ENCODE data around the gene HCN2.

The HCN2 gene

DNA sequence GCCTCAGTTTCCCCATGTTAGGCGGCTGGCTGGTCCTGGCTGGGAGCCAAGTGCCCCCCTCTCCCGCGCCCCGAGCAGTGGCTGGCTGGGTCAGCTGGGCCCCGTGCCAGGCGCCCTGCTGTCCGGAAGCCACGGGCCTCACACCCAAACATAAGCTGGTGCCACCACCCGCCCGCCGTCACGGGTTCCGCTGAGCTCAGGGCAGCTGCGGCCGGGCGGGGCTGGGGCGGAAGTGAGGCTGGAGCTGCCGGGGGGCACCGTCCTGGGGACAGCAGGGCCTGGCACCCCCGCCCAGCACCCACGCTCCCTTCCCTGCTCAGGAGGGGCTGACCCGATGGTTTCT, 19.3 kb downstream of the HCN2 start:
- peak overlapping the region; percentile 37 to 74 (median 54); a peak in 20 of 22 replicates for H3K9ac ChIP-seq
- H3K4me2 ChIP-seq: peak overlapping the region; percentile 82 to 98 (median 92)

DNA sequence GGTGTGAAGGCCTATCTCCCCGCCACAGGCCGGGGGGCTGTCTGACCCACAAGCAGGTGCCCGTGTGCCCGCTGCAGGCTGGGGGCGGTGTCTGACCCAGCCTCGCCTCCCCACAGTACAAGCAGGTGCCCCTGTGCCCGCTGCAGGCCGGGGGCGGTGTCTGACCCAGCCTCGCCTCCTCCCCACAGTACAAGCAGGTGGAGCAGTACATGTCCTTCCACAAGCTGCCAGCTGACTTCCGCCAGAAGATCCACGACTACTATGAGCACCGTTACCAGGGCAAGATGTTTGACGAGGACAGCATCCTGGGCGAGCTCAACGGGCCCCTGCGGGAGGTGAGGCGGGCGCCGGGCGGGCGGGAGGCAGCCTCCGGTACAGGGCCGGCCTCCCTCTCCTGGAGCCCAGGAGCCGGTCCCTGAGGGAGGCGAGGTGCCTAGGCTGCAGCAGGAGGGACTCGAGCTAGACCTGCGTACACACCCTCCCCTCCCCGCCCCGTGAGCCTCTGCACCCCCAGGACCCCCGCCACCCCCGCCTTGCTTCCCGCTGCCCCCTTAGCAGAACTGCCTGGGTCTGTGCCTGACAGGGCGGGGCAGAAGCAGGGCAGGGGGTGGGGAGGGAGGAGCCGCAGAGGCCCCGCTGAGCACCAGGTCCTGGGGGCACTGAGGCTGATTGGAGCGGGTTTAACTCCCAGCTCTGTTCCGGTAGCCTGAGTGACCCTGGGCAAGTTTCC, 20.6 kb downstream of the HCN2 start:
- Histone ChIP-seq H3K4me3 (peak overlapping the region; percentile 33 to 68 (median 54); a peak in 19 of 20 replicates), H3K9ac (peak overlapping the region; percentile 66 to 79 (median 75)), H3K4me2 (peak overlapping the region; percentile 82 to 98 (median 93)), H3K4me1 (peaks cover 48 to 60% (median 58%) of the 10 kb centered on the region in 10 experiments), H3K9me3 (replicated peaks in 1 of 11) (no peaks in the 10 kb centered on the region), H3K27ac (peak overlapping the region; percentile 62 to 85 (median 78)), H3K27me3 (no peaks in the 10 kb centered on the region), H3K36me3 (peaks cover 0 to 17% (median 9%) of the 10 kb centered on the region in 11 experiments; a peak in 15 of 22 replicates), H4K20me1 (peaks cover 0 to 13% (median 0%) of the 10 kb centered on the region in 11 experiments; a peak in 6 of 22 replicates)
- no peak for TF ChIP-seq Cebpa-rat (IDR thresholded peaks at IDR 0.05)

More for the DNA sequence above, 19.3 kb downstream of the HCN2 start:
- Histone ChIP-seq H3K27me3 (no peaks in the 10 kb centered on the region), H4K20me1 (peaks cover 0 to 10% (median 0%) of the 10 kb centered on the region in 11 experiments; a peak in 3 of 22 replicates), H3K9me3 (replicated peaks in 1 of 11) (no peaks in the 10 kb centered on the region), H3K27ac (peak overlapping the region; percentile 37 to 81 (median 62)), H3K4me3 (peak overlapping the region in 1 of 10 experiments; percentile 4; a peak in 1 of 20 replicates), H3K36me3 (peaks cover 0 to 5% (median 0%) of the 10 kb centered on the region in 11 experiments; a peak in 5 of 22 replicates), H3K4me1 (peaks cover 48 to 60% (median 58%) of the 10 kb centered on the region in 10 experiments)
- TF ChIP-seq Cebpa-rat (IDR thresholded peaks at IDR 0.05): no peak

DNA sequence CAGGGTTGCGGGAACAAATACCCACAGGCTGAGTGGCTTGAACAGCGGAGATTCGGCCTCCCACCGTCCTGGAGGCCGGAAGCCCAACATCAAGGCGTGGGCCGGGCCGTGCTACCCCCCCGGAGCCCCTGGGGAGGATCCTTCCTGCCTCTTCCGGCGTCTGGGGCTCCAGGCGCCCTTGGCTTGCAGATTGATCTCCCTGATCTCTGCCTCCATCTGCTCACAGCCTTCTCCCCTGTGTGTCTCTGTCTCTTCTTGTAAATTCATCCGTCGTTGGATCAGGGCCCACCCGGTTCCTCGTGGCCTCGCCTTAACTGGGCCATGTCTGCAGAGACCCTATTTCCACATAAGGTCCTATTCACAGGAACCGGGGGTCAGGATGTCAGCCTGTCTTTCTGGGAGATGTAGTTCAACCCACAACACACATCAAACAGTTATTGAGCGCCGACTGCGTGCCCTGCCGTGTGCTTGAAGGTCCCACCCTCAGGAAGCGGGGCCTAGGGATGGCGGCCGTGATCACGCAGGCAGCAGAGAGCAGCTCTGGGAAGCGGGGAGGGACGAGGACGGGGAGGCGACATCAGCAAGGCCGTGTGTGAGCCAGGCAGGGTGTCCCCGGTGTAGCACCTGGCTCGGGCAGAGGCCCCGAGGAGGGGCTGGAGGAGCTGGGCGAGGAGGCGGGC, 21.3 kb downstream of the HCN2 start:
- peak overlapping the region; percentile 82 to 98 (median 92) for H3K4me2 ChIP-seq

DNA sequence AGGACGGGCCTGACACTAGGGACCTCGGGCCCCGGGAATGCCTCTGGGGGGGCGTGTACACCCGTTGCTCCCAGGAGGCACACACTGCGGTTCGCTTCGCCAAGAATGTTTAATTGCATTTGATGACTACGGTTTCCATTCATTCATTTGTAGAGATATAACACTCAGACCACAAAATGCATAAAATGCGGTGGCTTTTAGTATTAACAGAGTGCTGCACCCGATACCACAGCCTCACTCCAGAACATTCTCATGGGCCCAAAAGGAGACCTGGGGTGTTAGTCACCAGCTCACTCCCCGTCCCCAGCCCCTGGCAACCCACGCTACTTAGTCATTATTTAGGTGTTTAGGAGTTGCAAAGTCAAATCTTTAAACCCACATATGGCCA, 21.8 kb downstream of the HCN2 start:
- H3K9ac ChIP-seq: peak overlapping the region; percentile 66 to 79 (median 75); a peak in 21 of 22 replicates
- H3K9me3 ChIP-seq (replicated peaks in 1 of 11): no peaks in the 10 kb centered on the region
- peaks cover 48 to 60% (median 58%) of the 10 kb centered on the region in 10 experiments for H3K4me1 ChIP-seq
- peak overlapping the region; percentile 33 to 68 (median 54); a peak in 16 of 20 replicates for H3K4me3 ChIP-seq
- H3K27me3 ChIP-seq: no peaks in the 10 kb centered on the region
- peak overlapping the region; percentile 40 to 85 (median 78); a peak in 21 of 22 replicates for H3K27ac ChIP-seq
- peak overlapping the region; percentile 82 to 98 (median 92) for H3K4me2 ChIP-seq
- no peak for TF ChIP-seq Cebpa-rat (IDR thresholded peaks at IDR 0.05)
- peaks cover 0 to 18% (median 5%) of the 10 kb centered on the region in 11 experiments; a peak in 9 of 22 replicates for H4K20me1 ChIP-seq
- peaks cover 0 to 21% (median 10%) of the 10 kb centered on the region in 11 experiments; a peak in 15 of 22 replicates for H3K36me3 ChIP-seq

More for the DNA sequence above, 21.3 kb downstream of the HCN2 start:
- Histone ChIP-seq H4K20me1 (peaks cover 0 to 18% (median 5%) of the 10 kb centered on the region in 11 experiments; a peak in 9 of 22 replicates), H3K4me3 (peak overlapping the region; percentile 33 to 68 (median 54); a peak in 19 of 20 replicates), H3K27me3 (no peaks in the 10 kb centered on the region), H3K9me3 (replicated peaks in 1 of 11) (no peaks in the 10 kb centered on the region), H3K9ac (peak overlapping the region; percentile 66 to 79 (median 75)), H3K36me3 (peaks cover 0 to 21% (median 10%) of the 10 kb centered on the region in 11 experiments; a peak in 15 of 22 replicates), H3K4me1 (peaks cover 48 to 60% (median 58%) of the 10 kb centered on the region in 10 experiments), H3K27ac (peak overlapping the region; percentile 40 to 85 (median 78); a peak in 21 of 22 replicates)
- no peak for TF ChIP-seq Cebpa-rat (IDR thresholded peaks at IDR 0.05)

DNA sequence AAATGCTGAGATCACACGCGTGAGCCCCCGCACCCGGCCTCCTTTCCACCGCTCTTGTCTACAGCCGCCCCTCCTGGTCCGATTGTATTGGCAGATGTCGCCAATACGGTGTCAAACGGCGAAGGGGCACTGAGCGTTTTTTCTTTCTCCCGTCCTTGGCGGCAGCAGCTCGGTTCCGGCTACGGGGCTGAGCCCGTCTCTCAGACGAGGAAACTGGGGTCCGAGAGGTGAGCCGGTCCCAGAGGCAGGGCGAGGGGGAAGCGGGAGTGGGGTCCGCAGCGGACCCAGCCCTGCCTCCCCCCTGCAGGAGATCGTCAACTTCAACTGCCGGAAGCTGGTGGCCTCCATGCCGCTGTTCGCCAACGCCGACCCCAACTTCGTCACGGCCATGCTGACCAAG, 23.3 kb downstream of the HCN2 start:
- no peak overlapping the region for H3K4me3 ChIP-seq
- peaks cover under 1 to 28% (median 12%) of the 10 kb centered on the region in 11 experiments; a peak in 19 of 22 replicates for H3K36me3 ChIP-seq
- H3K27me3 ChIP-seq: no peaks in the 10 kb centered on the region
- H3K27ac ChIP-seq: no peak overlapping the region
- no peak overlapping the region for H3K9ac ChIP-seq
- H4K20me1 ChIP-seq: peaks cover 0 to 20% (median 5%) of the 10 kb centered on the region in 11 experiments; a peak in 10 of 22 replicates
- H3K4me1 ChIP-seq: peaks cover 39 to 52% (median 50%) of the 10 kb centered on the region in 10 experiments
- TF ChIP-seq Cebpa-rat (IDR thresholded peaks at IDR 0.05): no peak
- no peaks in the 10 kb centered on the region for H3K9me3 ChIP-seq (replicated peaks in 1 of 11)
- peak overlapping the region in 9 of 11 experiments; percentile 6 to 98 (median 93); a peak in 6 of 22 replicates for H3K4me2 ChIP-seq

DNA sequence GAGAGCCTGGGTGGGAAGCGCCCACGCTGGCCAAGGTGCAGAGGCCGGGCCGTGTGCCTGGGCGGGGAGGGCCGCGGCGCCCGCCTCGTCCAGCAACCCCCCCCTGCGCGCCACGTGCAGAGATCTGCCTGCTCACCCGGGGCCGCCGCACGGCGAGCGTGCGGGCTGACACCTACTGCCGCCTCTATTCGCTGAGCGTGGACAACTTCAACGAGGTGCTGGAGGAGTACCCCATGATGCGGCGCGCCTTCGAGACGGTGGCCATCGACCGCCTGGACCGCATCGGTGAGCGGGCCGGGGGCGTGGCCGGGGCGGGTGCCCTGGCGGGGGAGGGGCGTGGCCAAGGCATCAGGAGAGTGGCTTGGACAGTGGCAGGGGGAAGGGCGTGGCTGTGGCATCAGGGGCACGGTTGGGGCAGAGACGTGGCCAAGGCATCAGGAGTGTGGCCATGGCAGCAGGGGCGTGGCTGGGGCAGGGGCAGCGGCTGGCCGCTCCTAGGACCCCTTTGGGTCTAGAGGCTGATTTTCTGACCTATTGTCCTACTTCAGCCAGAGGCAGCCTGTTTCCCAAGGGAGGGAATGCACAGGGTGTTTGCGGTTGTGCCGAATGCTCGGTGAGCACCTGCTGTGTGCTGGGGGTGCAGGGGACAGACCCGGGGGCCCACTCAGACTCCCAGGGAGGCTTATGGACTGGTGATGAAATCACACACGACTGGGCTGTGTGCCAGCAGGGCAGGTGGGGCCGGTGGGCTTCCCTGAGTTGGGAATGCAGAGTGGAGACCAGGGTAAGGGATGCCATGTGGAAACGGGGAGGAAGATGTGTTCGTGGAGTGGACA, 24.3 kb downstream of the HCN2 start:
- Histone ChIP-seq H3K9me3 (replicated peaks in 1 of 11) (no peaks in the 10 kb centered on the region), H3K4me1 (peaks cover 29 to 42% (median 40%) of the 10 kb centered on the region in 10 experiments), H4K20me1 (peaks cover 0 to 30% (median 5%) of the 10 kb centered on the region in 11 experiments; a peak in 10 of 22 replicates), H3K36me3 (peaks cover 10 to 38% (median 22%) of the 10 kb centered on the region in 11 experiments), H3K9ac (no peak overlapping the region), H3K4me2 (no peak overlapping the region), H3K4me3 (no peak overlapping the region), H3K27ac (no peak overlapping the region), H3K27me3 (no peaks in the 10 kb centered on the region)
- TF ChIP-seq Cebpa-rat (IDR thresholded peaks at IDR 0.05): no peak

DNA sequence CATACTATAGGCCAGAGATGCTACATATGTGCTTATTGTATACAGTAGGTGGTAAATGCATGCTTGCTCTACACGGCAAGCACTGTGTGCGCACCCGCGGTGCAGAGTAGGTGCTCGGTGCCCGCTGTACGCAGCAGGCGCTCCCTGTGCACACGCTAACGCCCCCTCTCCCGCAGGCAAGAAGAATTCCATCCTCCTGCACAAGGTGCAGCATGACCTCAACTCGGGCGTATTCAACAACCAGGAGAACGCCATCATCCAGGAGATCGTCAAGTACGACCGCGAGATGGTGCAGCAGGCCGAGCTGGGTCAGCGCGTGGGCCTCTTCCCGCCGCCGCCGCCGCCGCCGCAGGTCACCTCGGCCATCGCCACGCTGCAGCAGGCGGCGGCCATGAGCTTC, 25.9 kb downstream of the HCN2 start:
- Histone ChIP-seq H3K27ac (no peak overlapping the region), H3K4me1 (peaks cover 16 to 27% (median 25%) of the 10 kb centered on the region in 10 experiments), H3K9me3 (replicated peaks in 1 of 11) (no peaks in the 10 kb centered on the region), H3K9ac (no peak overlapping the region), H4K20me1 (peaks cover 0 to 44% (median 6%) of the 10 kb centered on the region in 11 experiments; a peak in 9 of 22 replicates), H3K27me3 (no peaks in the 10 kb centered on the region), H3K36me3 (peaks cover 26 to 54% (median 37%) of the 10 kb centered on the region in 11 experiments), H3K4me2 (no peak overlapping the region; a peak in 1 of 22 replicates), H3K4me3 (no peak overlapping the region)
- TF ChIP-seq Cebpa-rat (IDR thresholded peaks at IDR 0.05): no peak

DNA sequence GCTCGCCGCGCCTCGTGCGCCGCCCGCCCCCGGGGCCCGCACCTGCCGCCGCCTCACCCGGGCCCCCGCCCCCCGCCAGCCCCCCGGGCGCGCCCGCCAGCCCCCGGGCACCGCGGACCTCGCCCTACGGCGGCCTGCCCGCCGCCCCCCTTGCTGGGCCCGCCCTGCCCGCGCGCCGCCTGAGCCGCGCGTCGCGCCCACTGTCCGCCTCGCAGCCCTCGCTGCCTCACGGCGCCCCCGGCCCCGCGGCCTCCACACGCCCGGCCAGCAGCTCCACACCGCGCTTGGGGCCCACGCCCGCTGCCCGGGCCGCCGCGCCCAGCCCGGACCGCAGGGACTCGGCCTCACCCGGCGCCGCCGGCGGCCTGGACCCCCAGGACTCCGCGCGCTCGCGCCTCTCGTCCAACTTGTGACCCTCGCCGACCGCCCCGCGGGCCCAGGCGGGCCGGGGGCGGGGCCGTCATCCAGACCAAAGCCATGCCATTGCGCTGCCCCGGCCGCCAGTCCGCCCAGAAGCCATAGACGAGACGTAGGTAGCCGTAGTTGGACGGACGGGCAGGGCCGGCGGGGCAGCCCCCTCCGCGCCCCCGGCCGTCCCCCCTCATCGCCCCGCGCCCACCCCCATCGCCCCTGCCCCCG, 26.5 kb downstream of the HCN2 start:
- H3K36me3 ChIP-seq: peaks cover 28 to 56% (median 40%) of the 10 kb centered on the region in 11 experiments
- no peaks in the 10 kb centered on the region for H3K9me3 ChIP-seq (replicated peaks in 1 of 11)
- H3K4me3 ChIP-seq: no peak overlapping the region
- no peak overlapping the region for H3K27ac ChIP-seq
- peaks cover 0 to 46% (median 6%) of the 10 kb centered on the region in 11 experiments; a peak in 9 of 22 replicates for H4K20me1 ChIP-seq
- no peak for TF ChIP-seq Cebpa-rat (IDR thresholded peaks at IDR 0.05)
- H3K9ac ChIP-seq: no peak overlapping the region
- no peaks in the 10 kb centered on the region for H3K27me3 ChIP-seq
- H3K4me2 ChIP-seq: no peak overlapping the region
- peaks cover 10 to 21% (median 19%) of the 10 kb centered on the region in 10 experiments for H3K4me1 ChIP-seq
